OCI-LY3 (cell line): ENCODE measurements around the gene THY1.

Source experiments
- CTCF ChIP-seq: fragments of 200-600, 300-600 bp; sonication (generic); IDR thresholded peaks from 2 replicates; pipeline ENCODE4 v1.5.1; 2014; ENCODE audit warnings: antibody characterized with exemption, low read length, low read depth
- EZH2phosphoT487 ChIP-seq: fragments of 200-600 bp; shearing (Covaris generic); IDR thresholded peaks from 2 replicates; pipeline ENCODE4 v1.6.1; 2018; ENCODE audit warnings: antibody characterized with exemption, mixed run types, low read depth

GRCh38 chr11:119453881-119454280 lies 30.9 kb upstream of the THY1 start:
- TF ChIP-seq EZH2phosphoT487 (no peak), CTCF (no peak)
